ENCODE data around the gene KLLN.

Gene KLLN

DNA sequence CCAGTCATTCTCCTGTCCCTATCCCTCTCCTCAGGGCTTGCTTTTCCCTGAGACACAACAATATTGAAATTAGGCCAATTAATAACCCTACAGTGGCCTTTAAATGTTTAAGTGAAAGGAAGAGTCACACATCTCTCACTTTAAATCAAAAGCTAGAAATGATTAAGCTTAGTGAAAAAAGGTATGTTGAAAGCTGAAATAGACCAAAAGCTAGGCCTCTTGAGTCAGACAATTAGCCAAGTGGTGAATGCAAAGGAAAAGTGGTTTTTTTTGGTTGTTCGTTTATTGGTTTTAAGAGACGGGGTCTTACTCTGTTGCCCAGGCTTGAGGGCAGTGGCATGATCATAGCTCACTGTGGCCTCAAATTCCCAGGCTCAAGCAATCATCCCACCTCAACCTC is 35.7 kb downstream of the KLLN start:
- no peak overlapping the region for H3K27ac ChIP-seq
- TF ChIP-seq CTCF (conservative IDR thresholded peaks at IDR 0.05): no peak

DNA sequence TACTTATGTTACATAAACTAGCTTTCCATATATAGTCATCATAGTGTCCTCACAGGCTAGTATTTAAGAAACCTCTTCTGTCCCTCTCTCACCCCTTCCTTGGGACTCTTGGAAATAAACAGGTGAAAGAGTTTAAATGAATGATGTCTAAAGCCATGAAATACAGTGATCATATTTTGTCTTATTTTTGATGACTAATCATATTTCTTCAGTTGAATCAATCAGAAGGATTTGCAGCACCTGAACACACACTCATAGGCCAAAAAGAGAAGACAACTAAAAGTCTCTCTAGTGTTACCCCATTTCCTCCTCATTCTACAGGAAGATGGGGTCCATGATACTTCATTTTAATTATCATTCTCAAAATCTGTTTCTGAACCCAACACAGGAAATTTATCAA is 36.7 kb downstream of the KLLN start:
- TF ChIP-seq CTCF (conservative IDR thresholded peaks at IDR 0.05): no peak
- H3K27ac ChIP-seq: no peak overlapping the region

DNA sequence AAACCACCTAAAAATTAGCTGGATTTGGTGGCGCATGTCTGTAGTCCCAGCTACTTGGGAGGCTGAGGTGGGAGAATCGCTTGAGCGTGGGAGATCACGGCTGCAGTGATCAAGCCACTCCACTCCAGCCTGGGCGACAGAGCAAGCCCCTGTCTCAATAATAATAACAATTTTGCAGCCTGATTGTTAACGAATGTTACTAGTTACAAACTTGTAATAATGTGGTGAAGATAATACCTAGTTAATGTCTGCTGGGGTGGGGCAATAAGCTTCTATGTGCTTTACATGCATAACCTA is 44.1 kb downstream of the KLLN start:
- peak overlapping the region; percentile 94 for H3K27ac ChIP-seq
- no peak for TF ChIP-seq CTCF (conservative IDR thresholded peaks at IDR 0.05)

DNA sequence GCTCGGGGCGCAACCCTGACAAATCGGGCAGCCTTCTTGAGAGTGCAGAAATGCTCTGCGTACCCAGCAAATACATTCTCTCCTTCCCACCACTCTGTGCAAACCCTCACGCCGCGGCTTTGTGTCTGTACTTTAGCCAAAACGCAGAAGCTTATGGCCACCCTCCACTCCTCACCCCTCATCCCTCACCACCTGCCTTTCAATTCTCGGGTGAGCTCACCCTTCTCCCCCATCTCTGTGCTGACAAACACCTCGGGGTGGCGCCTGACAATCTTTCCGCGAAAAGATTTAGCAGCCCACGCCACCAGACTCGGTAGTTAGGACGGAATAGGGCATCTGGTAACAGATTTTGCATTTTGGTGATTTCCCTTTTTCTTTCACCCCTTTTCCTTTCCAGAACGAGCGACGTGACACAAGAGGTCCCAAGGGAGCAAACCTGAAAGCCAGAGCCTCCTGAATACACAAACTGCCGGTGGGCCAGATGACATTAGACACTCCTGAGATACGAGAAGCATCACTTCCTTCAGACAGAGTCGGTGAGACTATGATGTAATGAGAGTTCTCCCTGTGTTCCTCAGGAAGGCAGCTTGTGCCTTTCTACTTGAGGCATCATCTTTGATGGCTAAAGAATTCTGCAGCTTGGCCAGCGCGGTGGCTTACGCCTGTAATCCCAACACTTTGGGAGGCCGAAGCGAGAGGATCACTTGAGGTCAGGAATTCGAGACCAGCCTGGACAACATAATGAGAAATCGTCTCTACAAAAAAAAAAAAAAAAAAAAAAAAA is 44.6 kb downstream of the KLLN start:
- no peak; the same call in 1 of the 2 replicates for TF ChIP-seq CTCF (conservative IDR thresholded peaks at IDR 0.05)
- peak overlapping the region; percentile 94 for H3K27ac ChIP-seq

GRCh38 chr10:87817609-87818504 is 45.5 kb downstream of the KLLN start, which contains the start of gene ATAD1:
ATAD1 (minus strand) TSS chr10:87818226; CDS start chr10:87814599, 3,627 bp downstream.
- TF ChIP-seq CTCF (conservative IDR thresholded peaks at IDR 0.05): no peak
- peak within 1 kb of the TSS; percentile 94 for H3K27ac ChIP-seq

GRCh38 chr10:87816898-87817608 is 46.3 kb downstream of the KLLN start:
- TF ChIP-seq CTCF (conservative IDR thresholded peaks at IDR 0.05): no peak
- peak overlapping the region; percentile 94 for H3K27ac ChIP-seq

Measured in VCaP (cell line).